GM12801 (cell line): Measurements from ENCODE around the gene ZNF775.

Source experiments
- CTCF ChIP-seq: IDR thresholded peaks from one replicate; pipeline ENCODE4 v1.5.1; 2011; ENCODE audit warnings: control low read depth; ENCODE audit not compliant: insufficient read length; ENCODE audit errors: extremely low read depth

The ZNF775 gene

GRCh38 chr7:150435390-150436073 lies 56.4 kb downstream of the ZNF775 start:
- no peak for TF ChIP-seq CTCF

GRCh38 chr7:150439967-150440366 lies 60.8 kb downstream of the ZNF775 start:
- TF ChIP-seq CTCF = no peak

- no peak for TF ChIP-seq CTCF
These were observed 62.4 kb downstream of the ZNF775 start for GRCh38 chr7:150441524-150441923.

GRCh38 chr7:150442811-150443210 lies 63.7 kb downstream of the ZNF775 start:
- TF ChIP-seq CTCF = no peak

GRCh38 chr7:150443793-150444540 lies 64.8 kb downstream of the ZNF775 start:
- TF ChIP-seq CTCF = no peak

- no peak for TF ChIP-seq CTCF
These were observed 65.7 kb downstream of the ZNF775 start for GRCh38 chr7:150444674-150445365.

GRCh38 chr7:150446288-150446938 lies 67.3 kb downstream of the ZNF775 start:
- TF ChIP-seq CTCF = no peak
